Naive thymus-derived CD8-positive, alpha-beta T cell (primary cell): ENCODE data around the gene APBA1. TPM values are rescaled to one million over a fixed set of nuclear protein-coding genes. Genes with fewer than 3 reads are reported as not detected.

Experiments
- ATAC-seq, 2 donors: fragments of 150-1000 bp; cut with Tn5 transposase in 1 of 2; sonication (Bioruptor Pico), chemical (Tn5 transposase) in 1 of 2; 1 replicate in 1 of 2; 2 replicates in 1 of 2; pipeline ENCODE4 v1.10.0; 2021; ENCODE audit warnings: mild to moderate bottlenecking in 2 of 2, moderate library complexity in 2 of 2
- POLR2A ChIA-PET: fragments of 350-600 bp; sonication (Branson Sonifier 250); formaldehyde crosslinking; loops from one replicate; lab custom pipeline; 2021; ENCODE audit warnings: antibody characterized with exemption; lab: Charles Lee
- DNase-seq, 10 donors: peaks; one replicate each; pipeline versions ENCODE4 v3.0.0 to v3.0.0-alpha.2; 2020 to 2022
- H3K27ac Mint-ChIP-seq, 10 donors: one replicate each; pipeline ENCODE4 v1.8.0; 2020 to 2022; ENCODE audit warnings: mild to moderate bottlenecking in 10 of 10, mixed read lengths in 10 of 10, moderate library complexity in 4 of 10, inconsistent platforms in 1 of 10
- H3K27me3 Mint-ChIP-seq, 5 donors: one replicate each; pipeline ENCODE4 v1.8.0; 2021 to 2022; ENCODE audit warnings: mixed read lengths in 5 of 5
- H3K36me3 Mint-ChIP-seq, 3 donors: one replicate each; pipeline ENCODE4 v1.8.0; 2020 to 2022; ENCODE audit warnings: mixed read lengths in 3 of 3, mild to moderate bottlenecking in 2 of 3, inconsistent platforms in 1 of 3
- H3K4me1 Mint-ChIP-seq, 4 donors: one replicate each; pipeline ENCODE4 v1.8.0; 2021 to 2022; ENCODE audit warnings: mixed read lengths in 4 of 4
- H3K4me3 Mint-ChIP-seq, 10 donors: one replicate each; pipeline ENCODE4 v1.8.0; 2020 to 2022; ENCODE audit warnings: mild to moderate bottlenecking in 10 of 10, mixed read lengths in 10 of 10, moderate library complexity in 6 of 10, inconsistent platforms in 1 of 10
- H3K9me3 Mint-ChIP-seq, 9 donors: one replicate each; pipeline ENCODE4 v1.8.0; 2020 to 2022; ENCODE audit warnings: mixed read lengths in 9 of 9, mild to moderate bottlenecking in 3 of 9, inconsistent platforms in 1 of 9, moderate library complexity in 1 of 9
- polyA plus RNA-seq, 3 donors: library from polyadenylated mRNA; unstranded; fragments of 300-500 nt; fragmentation: Illumina TruSeq; gene quantifications; one replicate each; pipeline ENCODE4 v1.2.3, GENCODE V29; 2021
- total RNA-seq, 8 experiments: library from RNA in 2 of 8; stranded (reverse) in 2 of 8; gene quantifications; one replicate each; pipeline ENCODE4 v1.2.3 and lab custom pipeline; 2021 to 2026

The APBA1 gene
- total and polyA plus RNA-seq, 5 experiments from 2014 or later, result 0.03 to 1.2 (median 0.49) TPM; not detected in 2

DNA sequence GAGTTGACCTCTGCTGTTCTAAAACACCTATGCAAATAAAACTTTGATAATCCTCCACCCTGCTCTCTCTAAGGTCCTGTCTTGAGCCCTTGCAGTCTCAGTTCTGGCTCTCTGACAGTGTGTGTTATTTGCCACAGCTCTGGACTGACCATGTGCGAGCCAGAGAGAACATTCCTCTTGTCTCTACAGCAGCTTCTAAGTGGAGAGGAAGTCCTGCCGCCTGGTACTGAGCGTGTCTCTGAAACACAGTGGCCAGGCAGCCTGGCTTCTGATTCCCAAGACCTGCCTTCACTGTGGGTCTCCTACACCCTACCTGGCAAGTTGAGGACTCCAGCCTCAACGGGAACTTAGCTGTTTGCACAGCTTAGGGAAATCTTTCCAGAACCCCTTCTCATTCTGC, 285.5 kb downstream of the APBA1 start:
- Mint-ChIP-seq H3K36me3 (peaks cover 0 to 2% (median 0%) of the 10 kb centered on the region in 3 donors), H3K27me3 (peaks cover 1 to 53% (median 9%) of the 10 kb centered on the region in 5 donors), H3K4me1 (no peaks in the 10 kb centered on the region), H3K9me3 (no peaks in the 10 kb centered on the region), H3K27ac (no peak overlapping the region), H3K4me3 (no peak overlapping the region)
- no peak for ATAC-seq
- DNase-seq, result no peak
- POLR2A ChIA-PET, result no interaction called here

DNA sequence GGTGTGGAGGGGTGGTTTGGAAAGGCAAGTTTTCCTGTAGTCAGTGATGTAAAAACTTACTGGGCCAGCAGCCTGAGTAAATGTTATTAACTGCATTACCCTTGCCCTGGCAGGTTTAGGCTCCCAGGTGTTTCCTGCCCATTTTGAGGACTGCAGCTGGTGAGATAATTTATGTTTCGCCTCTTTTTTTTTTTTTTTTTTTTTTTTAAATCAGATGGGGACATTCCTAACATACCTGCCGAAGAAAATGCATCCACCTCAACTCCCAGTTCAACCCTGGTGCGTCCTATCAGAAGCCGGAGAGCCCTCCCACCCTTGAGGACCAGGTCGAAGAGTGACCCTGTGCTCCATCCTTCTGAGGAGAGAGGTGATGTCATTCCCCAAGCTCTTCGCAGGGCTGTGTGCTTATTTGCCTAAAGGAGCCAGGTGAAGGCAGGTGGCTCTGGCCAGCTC, 286.6 kb downstream of the APBA1 start:
- peaks cover 1 to 57% (median 8%) of the 10 kb centered on the region in 5 donors for H3K27me3 Mint-ChIP-seq
- no peak for ATAC-seq
- POLR2A ChIA-PET, result no interaction called here

DNA sequence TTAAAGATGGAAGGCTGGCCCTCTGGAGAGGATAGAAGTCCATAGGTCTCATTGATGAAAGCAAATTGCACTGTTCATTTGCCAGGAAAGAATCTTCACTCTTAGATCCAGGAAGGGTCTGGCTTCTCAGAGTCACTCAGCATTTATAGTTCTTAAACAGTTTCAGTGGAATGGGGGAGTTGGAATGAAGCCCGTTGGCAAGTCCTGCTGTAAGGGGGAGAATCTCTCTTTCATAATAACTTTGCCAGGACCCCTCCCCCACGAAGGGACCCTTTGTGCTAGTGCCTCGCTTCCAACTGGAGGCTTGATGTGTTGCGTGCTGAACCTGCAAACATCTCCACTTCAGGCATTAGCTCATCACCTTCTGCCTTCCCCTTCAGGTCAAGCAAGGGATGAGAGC, 290.0 kb downstream of the APBA1 start:
- no peak for DNase-seq
- H3K4me3 Mint-ChIP-seq, result no peak overlapping the region
- peaks cover 1 to 30% (median 6%) of the 10 kb centered on the region in 5 donors for H3K27me3 Mint-ChIP-seq
- no peaks in the 10 kb centered on the region for H3K9me3 Mint-ChIP-seq
- H3K4me1 Mint-ChIP-seq, result no peaks in the 10 kb centered on the region
- H3K27ac Mint-ChIP-seq, result no peak overlapping the region
- POLR2A ChIA-PET, result no interaction called here
- no peaks in the 10 kb centered on the region for H3K36me3 Mint-ChIP-seq
- ATAC-seq, result no peak

More for the DNA sequence above, 286.6 kb downstream of the APBA1 start:
- Mint-ChIP-seq H3K27ac (no peak overlapping the region), H3K4me3 (no peak overlapping the region), H3K36me3 (no peaks in the 10 kb centered on the region), H3K9me3 (no peaks in the 10 kb centered on the region), H3K4me1 (no peaks in the 10 kb centered on the region)
- DNase-seq, result no peak

DNA sequence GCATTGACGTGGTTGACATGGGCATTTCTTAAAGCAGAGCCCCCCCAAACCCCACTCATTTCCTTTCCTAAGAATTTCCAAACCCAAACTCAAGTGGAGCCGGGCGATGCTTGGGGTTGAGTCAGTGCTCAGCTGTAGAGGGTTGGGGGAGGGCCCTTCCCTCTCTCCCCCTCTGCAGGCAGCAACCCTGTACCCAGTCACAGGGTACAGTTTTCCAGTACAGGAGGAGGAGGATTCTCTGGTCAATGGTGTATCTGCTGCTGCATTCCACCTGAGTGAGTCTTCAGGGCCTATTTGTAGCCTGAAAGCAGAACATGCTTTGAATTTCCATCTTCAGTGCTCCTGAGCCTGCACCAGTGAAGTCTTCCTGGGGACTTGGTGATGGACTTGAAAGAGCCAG, 291.4 kb downstream of the APBA1 start:
- H3K36me3 Mint-ChIP-seq, result no peaks in the 10 kb centered on the region
- peaks cover 1 to 23% (median 9%) of the 10 kb centered on the region in 5 donors for H3K27me3 Mint-ChIP-seq
- no peak overlapping the region for H3K4me3 Mint-ChIP-seq
- POLR2A ChIA-PET, result no interaction called here
- H3K4me1 Mint-ChIP-seq, result no peaks in the 10 kb centered on the region
- no peak overlapping the region for H3K27ac Mint-ChIP-seq
- ATAC-seq (no peak), DNase-seq (no peak)
- H3K9me3 Mint-ChIP-seq, result no peaks in the 10 kb centered on the region

DNA sequence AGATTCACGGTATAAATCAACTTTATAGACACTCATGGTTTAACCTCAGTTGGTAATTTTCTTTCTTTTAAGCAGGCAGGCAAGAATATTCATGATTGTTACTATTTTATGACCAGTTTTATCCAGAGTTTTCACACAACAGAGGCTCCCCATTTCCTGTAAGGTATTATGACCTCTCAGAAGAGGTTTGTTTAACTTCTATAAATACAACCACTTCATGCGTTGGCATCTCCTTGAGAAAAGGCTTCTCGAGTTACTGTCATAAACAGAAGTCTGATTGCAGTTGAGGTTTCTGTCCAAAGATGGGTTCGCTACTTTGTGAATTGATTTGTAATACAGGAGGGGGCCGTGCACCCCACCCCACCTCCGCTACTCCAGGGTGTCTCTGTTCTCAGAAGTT, 291.9 kb downstream of the APBA1 start:
- no peak overlapping the region for H3K4me3 Mint-ChIP-seq
- peaks cover 1 to 18% (median 9%) of the 10 kb centered on the region in 5 donors for H3K27me3 Mint-ChIP-seq
- DNase-seq, result no peak
- no peaks in the 10 kb centered on the region for H3K36me3 Mint-ChIP-seq
- no peak overlapping the region for H3K27ac Mint-ChIP-seq
- H3K4me1 Mint-ChIP-seq, result no peaks in the 10 kb centered on the region
- ATAC-seq, result no peak
- POLR2A ChIA-PET, result no interaction called here
- no peaks in the 10 kb centered on the region for H3K9me3 Mint-ChIP-seq

DNA sequence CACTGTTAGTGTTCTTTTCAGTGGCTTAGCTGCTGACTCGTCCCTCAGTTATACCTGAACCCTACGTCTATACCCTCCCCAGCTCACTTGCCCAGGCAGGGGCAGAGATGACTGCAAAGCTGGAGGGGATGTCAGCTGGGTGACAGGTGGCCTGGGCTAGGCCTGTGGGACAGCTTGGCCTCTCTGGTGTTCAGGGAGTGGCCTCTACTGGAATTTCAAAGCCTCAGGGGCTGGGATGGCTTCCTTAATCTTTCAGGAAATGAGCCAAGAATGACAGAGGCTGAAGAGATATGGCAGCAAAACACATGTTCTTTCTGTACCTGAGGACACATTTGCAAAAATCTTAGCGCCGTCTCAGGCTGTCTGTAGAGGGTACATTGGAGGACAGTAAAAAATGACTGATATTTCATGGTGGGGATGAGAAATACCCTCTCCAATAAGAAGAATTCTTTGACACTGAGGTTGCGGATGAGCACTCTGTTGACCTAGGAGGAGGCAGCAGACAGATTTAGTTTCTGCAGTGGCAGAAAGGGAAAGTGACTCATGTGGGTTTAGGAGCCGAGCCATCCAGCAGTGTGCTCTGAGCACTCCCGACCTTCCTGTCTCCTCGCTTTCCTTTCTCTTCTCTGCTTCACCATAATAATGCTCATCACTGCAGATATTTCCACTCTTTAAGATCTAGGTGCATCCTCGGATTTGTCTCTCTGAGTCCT, 292.7 kb downstream of the APBA1 start:
- H3K36me3 Mint-ChIP-seq, result no peaks in the 10 kb centered on the region
- H3K9me3 Mint-ChIP-seq, result no peaks in the 10 kb centered on the region
- H3K27ac Mint-ChIP-seq, result no peak overlapping the region
- ATAC-seq, result no peak
- H3K27me3 Mint-ChIP-seq, result peaks cover 4 to 25% (median 13%) of the 10 kb centered on the region in 5 donors
- POLR2A ChIA-PET, result no interaction called here
- no peak for DNase-seq
- no peak overlapping the region for H3K4me3 Mint-ChIP-seq
- H3K4me1 Mint-ChIP-seq, result no peaks in the 10 kb centered on the region

DNA sequence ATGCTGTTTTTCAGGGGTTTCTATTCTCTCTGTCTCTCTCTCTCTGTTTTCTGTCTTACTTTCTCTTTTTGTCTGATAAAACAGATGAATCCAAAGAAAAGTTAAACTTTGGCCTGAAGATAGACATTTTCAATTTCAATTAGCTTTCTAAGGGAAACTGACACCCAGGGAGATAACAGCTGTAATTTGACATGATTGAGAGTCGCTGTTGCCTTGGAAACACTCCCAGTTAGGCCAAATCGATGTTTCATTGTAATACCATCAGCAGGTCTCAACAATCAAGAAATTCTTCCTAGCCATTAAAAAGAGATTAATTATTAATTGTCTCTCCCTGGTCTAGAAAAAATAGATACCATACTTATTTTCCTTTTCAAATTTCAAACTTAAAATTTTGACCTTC, 294.2 kb downstream of the APBA1 start:
- Mint-ChIP-seq H3K4me3 (no peak overlapping the region), H3K27me3 (peaks cover 4 to 20% (median 11%) of the 10 kb centered on the region in 5 donors), H3K27ac (no peak overlapping the region), H3K36me3 (no peaks in the 10 kb centered on the region), H3K4me1 (no peaks in the 10 kb centered on the region), H3K9me3 (no peaks in the 10 kb centered on the region)
- ATAC-seq (no peak), DNase-seq (no peak)
- POLR2A ChIA-PET, result no interaction called here

Other genes with a start within 250 kb of the APBA1 start
- 10 to 100 TPM; 87.8 to 88.7 TPM for gene PTAR1, start 87.6 kb upstream of the APBA1 start, total RNA-seq
- 10 to 100 TPM in 2 of 3 donors, 1 to 10 TPM in 1; 8.1 to 14.0 (median 13.1) TPM for gene PTAR1, start 87.6 kb upstream of the APBA1 start, polyA plus RNA-seq
- gene CFAP95, start 148.4 kb upstream of the APBA1 start, total RNA-seq, result 1 to 10 TPM; 4.9 to 8.9 TPM
- under 1 TPM in 2 of 3 donors, not detected in 1; 0.52 to 0.66 TPM for gene CFAP95, start 148.4 kb upstream of the APBA1 start, polyA plus RNA-seq